Gastrocnemius medialis (tissue), 4 donors: Measurements from ENCODE around the gene STAC2.
"Not testable (repeated sequence)": the region's sequence is repeated elsewhere in the genome, so short reads cannot be mapped to it uniquely, and the experiment has no call there.

Experiments
- POLR2A ChIP-seq, 2 donors: fragments of 450-650 bp; IDR thresholded peaks; one replicate each; pipeline ENCODE4 v1.6.1; 2017; ENCODE audit warnings: antibody characterized with exemption in 2 of 2, mild to moderate bottlenecking in 2 of 2, moderate library complexity in 2 of 2
- TF ChIP-seq, protein P1 (sequence below), 5 experiments: fragments of 450-650 bp in 3 of 5; fragments of 200-600 bp in 2 of 5; sonication (generic) in 2 of 5; IDR thresholded peaks in 4 of 5; conservative IDR thresholded peaks in 1 of 5; 1 replicate in 4 of 5; 2 replicates in 1 of 5; pipeline ENCODE4 v1.5.1; 2016 to 2019; ENCODE audit warnings: antibody characterized with exemption in 5 of 5, mild to moderate bottlenecking in 3 of 5, moderate library complexity in 3 of 5

DNA sequence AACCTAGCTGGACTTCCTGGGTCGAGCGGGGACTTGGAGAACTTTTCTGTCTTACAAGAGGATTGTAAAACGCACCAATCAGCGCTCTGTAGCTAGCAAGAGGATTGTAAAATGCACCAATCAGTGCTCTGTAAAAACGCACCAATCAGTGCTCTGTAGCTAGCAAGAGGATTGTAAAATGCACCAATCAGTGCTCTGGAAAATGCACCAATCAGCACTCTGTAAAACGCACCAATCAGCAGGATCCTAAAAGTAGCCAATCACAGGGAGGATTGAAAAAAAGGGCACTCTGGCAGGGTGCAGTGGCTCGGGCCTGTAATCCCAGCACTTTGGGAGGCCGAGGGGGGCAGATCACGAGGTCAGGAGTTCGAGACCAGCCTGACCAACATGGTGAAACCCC is 57.2 kb downstream of the STAC2 start:
- TF ChIP-seq, protein P1, sequence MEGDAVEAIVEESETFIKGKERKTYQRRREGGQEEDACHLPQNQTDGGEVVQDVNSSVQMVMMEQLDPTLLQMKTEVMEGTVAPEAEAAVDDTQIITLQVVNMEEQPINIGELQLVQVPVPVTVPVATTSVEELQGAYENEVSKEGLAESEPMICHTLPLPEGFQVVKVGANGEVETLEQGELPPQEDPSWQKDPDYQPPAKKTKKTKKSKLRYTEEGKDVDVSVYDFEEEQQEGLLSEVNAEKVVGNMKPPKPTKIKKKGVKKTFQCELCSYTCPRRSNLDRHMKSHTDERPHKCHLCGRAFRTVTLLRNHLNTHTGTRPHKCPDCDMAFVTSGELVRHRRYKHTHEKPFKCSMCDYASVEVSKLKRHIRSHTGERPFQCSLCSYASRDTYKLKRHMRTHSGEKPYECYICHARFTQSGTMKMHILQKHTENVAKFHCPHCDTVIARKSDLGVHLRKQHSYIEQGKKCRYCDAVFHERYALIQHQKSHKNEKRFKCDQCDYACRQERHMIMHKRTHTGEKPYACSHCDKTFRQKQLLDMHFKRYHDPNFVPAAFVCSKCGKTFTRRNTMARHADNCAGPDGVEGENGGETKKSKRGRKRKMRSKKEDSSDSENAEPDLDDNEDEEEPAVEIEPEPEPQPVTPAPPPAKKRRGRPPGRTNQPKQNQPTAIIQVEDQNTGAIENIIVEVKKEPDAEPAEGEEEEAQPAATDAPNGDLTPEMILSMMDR (IDR thresholded peaks at IDR 0.05 in 4 of 5, conservative IDR thresholded peaks at IDR 0.05 in 1 of 5) = not testable (repeated sequence)
- not testable (repeated sequence) for TF ChIP-seq POLR2A (IDR thresholded peaks at IDR 0.05)
